A673 (cell line): ENCODE data around the gene LRRC32. TPM values are rescaled to one million over a fixed set of nuclear protein-coding genes. Genes with fewer than 3 reads are reported as not detected.

Experiments
- BruUV-seq: library from RNA; stranded (reverse); fragments of 400-500 nt; replicated peaks from 2 replicates; lab custom pipeline; 2021; lab: Mats Ljungman, UMichigan
- CTCF ChIA-PET: fragments of 300-600 bp; sonication (Branson Sonifier 250); formaldehyde crosslinking; loops from one replicate; lab custom pipeline; 2022; ENCODE audit warnings: antibody characterized with exemption; lab: Charles Lee
- POLR2A ChIA-PET: fragments of 300-600 bp; sonication (Branson Sonifier 250); formaldehyde crosslinking; loops from one replicate; lab custom pipeline; 2022; ENCODE audit warnings: antibody characterized with exemption; ENCODE audit not compliant: low non-redundant PET; lab: Charles Lee
- DNase-seq: peaks from one replicate; pipeline ENCODE4 v3.0.0-alpha.2; 2015; ENCODE audit warnings: low spot score
- H3K27ac ChIP-seq: fragments of 200-600 bp; sonication (generic); 2 replicates; pipeline ENCODE4 v1.5.1; 2016; ENCODE audit warnings: mixed run types, low read depth, mild to moderate bottlenecking, mixed read lengths, antibody characterized with exemption, low read length; ENCODE audit not compliant: poor library complexity, severe bottlenecking
- H3K27me3 ChIP-seq: fragments of 200-600 bp; sonication (generic); replicated peaks from 2 replicates; pipeline ENCODE4 v1.6.1; 2017; ENCODE audit warnings: mixed run types, low read depth, mild to moderate bottlenecking, mixed read lengths, antibody characterized with exemption, low read length; ENCODE audit not compliant: insufficient read depth, poor library complexity
- H3K36me3 ChIP-seq: fragments of 200-600 bp; sonication (generic); 2 replicates; pipeline ENCODE4 v1.6.1; 2016; ENCODE audit warnings: mixed run types, mild to moderate bottlenecking, mixed read lengths, antibody characterized with exemption, low read length; ENCODE audit not compliant: insufficient read depth, poor library complexity, severe bottlenecking
- H3K4me1 ChIP-seq: fragments of 200-600 bp; sonication (generic); 2 replicates; pipeline ENCODE4 v1.6.1; 2017; ENCODE audit warnings: mixed run types, mild to moderate bottlenecking, mixed read lengths, antibody characterized with exemption, low read length; ENCODE audit not compliant: insufficient read depth, poor library complexity, severe bottlenecking
- H3K4me3 ChIP-seq: fragments of 200-600 bp; sonication (generic); 2 replicates; pipeline ENCODE4 v1.5.1; 2016; ENCODE audit warnings: low read depth, mixed run types, mild to moderate bottlenecking, mixed read lengths, low read length; ENCODE audit not compliant: poor library complexity, severe bottlenecking
- H3K9me3 ChIP-seq: fragments of 200-600 bp; sonication (generic); 2 replicates; pipeline ENCODE4 v1.6.1; 2016; ENCODE audit warnings: mixed run types, low read depth, mild to moderate bottlenecking, mixed read lengths, antibody characterized with exemption, low read length; ENCODE audit not compliant: poor library complexity, severe bottlenecking
- CTCF ChIP-seq: fragments of 300-800, 200-600 bp; sonication (generic); conservative IDR thresholded peaks from 2 replicates; pipeline ENCODE4 v1.5.1; 2017; ENCODE audit warnings: low read depth, mild to moderate bottlenecking, antibody characterized with exemption, low read length, moderate library complexity, mixed read lengths
- EZH2 ChIP-seq: fragments of 200-600 bp; sonication (generic); IDR thresholded peaks from 2 replicates; pipeline ENCODE4 v1.6.1; 2017; ENCODE audit warnings: borderline replicate concordance, low read depth, mild to moderate bottlenecking, mixed read lengths, antibody characterized with exemption, low read length; ENCODE audit not compliant: poor library complexity, severe bottlenecking
- intact Hi-C: fragments of 100-400 bp; cut with micrococcal nuclease; formaldehyde crosslinking; loops from one replicate; pipeline ENCODE4 v1.10.0; 2022; ENCODE audit not compliant: unreplicated experiment
- total RNA-seq: library from RNA; stranded (reverse); gene quantifications from 2 replicates; pipeline ENCODE4 v1.2.3, GENCODE V29; 2021

The LRRC32 gene
- total RNA-seq, 1 experiment from 2014 or later: not detected

GRCh38 chr11:76622493-76623094, 48.0 kb downstream of the LRRC32 start:
- BruUV-seq: no TSS peak
- TF ChIP-seq CTCF: no peak
- no peak for TF ChIP-seq EZH2

GRCh38 chr11:76621868-76622267, 48.7 kb downstream of the LRRC32 start:
- no peak for DNase-seq
- Histone ChIP-seq H3K27ac (no peak overlapping the region), H3K4me3 (no peak overlapping the region), H3K4me1 (no peaks in the 10 kb centered on the region), H3K9me3 (no peaks in the 10 kb centered on the region), H3K27me3 (no peaks in the 10 kb centered on the region), H3K36me3 (no peaks in the 10 kb centered on the region)
- BruUV-seq: no TSS peak
- intact Hi-C loops: no loop called here
- TF ChIP-seq EZH2 (no peak), CTCF (no peak)
- ChIA-PET POLR2A (no interaction called here), CTCF (no interaction called here)

More at GRCh38 chr11:76622493-76623094, 48.0 kb downstream of the LRRC32 start:
- POLR2A ChIA-PET: interaction anchor here (0.5 kb wide), 1 partner anchor 24 kb away, joined by 5 read pairs; no protein-coding TSS in a partner anchor
- CTCF ChIA-PET: no interaction called here
- no peak for DNase-seq
- H3K4me1 ChIP-seq: no peaks in the 10 kb centered on the region
- H3K9me3 ChIP-seq: no peaks in the 10 kb centered on the region
- no peak overlapping the region for H3K27ac ChIP-seq
- no peak overlapping the region for H3K4me3 ChIP-seq
- H3K36me3 ChIP-seq: no peaks in the 10 kb centered on the region
- H3K27me3 ChIP-seq: no peaks in the 10 kb centered on the region
- intact Hi-C loops: no loop called here

GRCh38 chr11:76621466-76621865, 49.1 kb downstream of the LRRC32 start:
- H3K4me3 ChIP-seq: no peak overlapping the region
- intact Hi-C loops: no loop called here
- no TSS peak for BruUV-seq
- ChIA-PET POLR2A (no interaction called here), CTCF (no interaction called here)
- H3K4me1 ChIP-seq: no peaks in the 10 kb centered on the region
- no peak for TF ChIP-seq EZH2
- TF ChIP-seq CTCF: no peak
- no peak for DNase-seq
- H3K9me3 ChIP-seq: no peaks in the 10 kb centered on the region
- no peaks in the 10 kb centered on the region for H3K27me3 ChIP-seq
- no peaks in the 10 kb centered on the region for H3K36me3 ChIP-seq
- no peak overlapping the region for H3K27ac ChIP-seq
